NK-92 (cell line): ENCODE measurements around the gene ATP5MC3.
A peak's percentile ranks its signal among the peaks of the same experiment; 100 is the strongest.
"Not testable (repeated sequence)": the region's sequence is repeated elsewhere in the genome, so short reads cannot be mapped to it uniquely, and the experiment has no call there.

ENCODE experiments used
- DNase-seq: peaks from one replicate; lab custom pipeline; 2025; ENCODE audit not compliant: unreplicated experiment; lab: John Stamatoyannopoulos, UW

The ATP5MC3 gene

GRCh38 chr2:175181104-175181876 is at the start of gene ATP5MC3:
TSS of gene ATP5MC3 (minus strand) at chr2:175181710. CDS start at chr2:175181393, 317 bp downstream.
- DNase-seq = peak; percentile 52

GRCh38 chr2:175228601-175229000 is 47.1 kb upstream of the ATP5MC3 start:
- DNase-seq = not testable (repeated sequence)

GRCh38 chr2:175228179-175228578 is 46.7 kb upstream of the ATP5MC3 start:
- DNase-seq = no peak

- no peak for DNase-seq
Observed at GRCh38 chr2:175227393-175227792, 45.9 kb upstream of the ATP5MC3 start.

- no peak for DNase-seq
Observed at GRCh38 chr2:175220075-175220474, 38.6 kb upstream of the ATP5MC3 start.

- DNase-seq = no peak
Observed at GRCh38 chr2:175218551-175218950, 37.0 kb upstream of the ATP5MC3 start.

- DNase-seq = no peak
Observed at GRCh38 chr2:175207741-175208438, 26.4 kb upstream of the ATP5MC3 start.

GRCh38 chr2:175206866-175207265 is 25.4 kb upstream of the ATP5MC3 start:
- no peak for DNase-seq

GRCh38 chr2:175205523-175205922 is 24.0 kb upstream of the ATP5MC3 start:
- no peak for DNase-seq

GRCh38 chr2:175203621-175204496 is 22.3 kb upstream of the ATP5MC3 start:
- no peak for DNase-seq

- DNase-seq = no peak
Observed at GRCh38 chr2:175195012-175195411, 13.5 kb upstream of the ATP5MC3 start.

- no peak for DNase-seq
Observed at GRCh38 chr2:175188761-175189160, 7.3 kb upstream of the ATP5MC3 start.

GRCh38 chr2:175187378-175187777 is 5.9 kb upstream of the ATP5MC3 start:
- no peak for DNase-seq

GRCh38 chr2:175183674-175184073 is 2.2 kb upstream of the ATP5MC3 start:
- no peak for DNase-seq

- no peak for DNase-seq
Observed at GRCh38 chr2:175181877-175182308, 383 bp upstream of the ATP5MC3 start.

GRCh38 chr2:175180701-175181103 is 808 bp downstream of the ATP5MC3 start:
- no peak for DNase-seq

- DNase-seq = no peak
Observed at GRCh38 chr2:175176624-175177023, 4.9 kb downstream of the ATP5MC3 start.

GRCh38 chr2:175175896-175176295 is 5.6 kb downstream of the ATP5MC3 start:
- DNase-seq = no peak

GRCh38 chr2:175175320-175175719 is 6.2 kb downstream of the ATP5MC3 start:
- no peak for DNase-seq

GRCh38 chr2:175170659-175171304 is 10.7 kb downstream of the ATP5MC3 start:
- DNase-seq = no peak

GRCh38 chr2:175169191-175169590 is 12.3 kb downstream of the ATP5MC3 start:
- no peak for DNase-seq
